Astrocyte (in vitro differentiated cells and primary cell): ENCODE results near the gene FADS6.

Source experiments
- CTCF ChIP-seq: IDR thresholded peaks from 2 replicates; pipeline ENCODE4 v1.5.1; 2011; ENCODE audit warnings: low read depth, mild to moderate bottlenecking, inconsistent platforms, low read length, moderate library complexity; ENCODE audit not compliant: insufficient read depth
- EZH2 ChIP-seq: IDR thresholded peaks from 2 replicates; pipeline ENCODE4 v1.6.1; 2012; ENCODE audit warnings: mild to moderate bottlenecking, low read length, inconsistent platforms; ENCODE audit not compliant: insufficient read depth

- TF ChIP-seq CTCF = no peak
- no peak for TF ChIP-seq EZH2
These were observed 21.9 kb downstream of the FADS6 start for GRCh38 chr17:74871356-74872076.
